ENCODE results near the gene TTN. TPM values are rescaled to one million over a fixed set of nuclear protein-coding genes. Genes with fewer than 3 reads are reported as not detected.

The TTN gene
- total and polyA plus RNA-seq, 2 donors (not counting 1 experiment from before 2014, with no cell fraction given): 1.7 to 46.4 TPM

GRCh38 chr2:178836807-178837206 lies 29.6 kb upstream of the TTN start:
- Mint-ChIP-seq H3K27ac (no peak overlapping the region), H3K4me3 (no peak overlapping the region), H3K9me3 (ENCODE audit: insufficient read depth) (no peaks in the 10 kb centered on the region), H3K27me3 (no peaks in the 10 kb centered on the region), H3K4me1 (no peaks in the 10 kb centered on the region)
- 100% methylated on average over 3 of the region's 4 CpGs for WGBS (ENCODE audit: insufficient coverage)
- Histone ChIP-seq H3K9ac (ENCODE audit: low read length) (no peak overlapping the region), H2AFZ (ENCODE audit: insufficient read depth, low read depth, low read length, poor library complexity, severe bottlenecking) (no peak overlapping the region), H3K4me3 (ENCODE audit: control extremely low read depth in 1 of 5, extremely low read depth in 1 of 5, insufficient read depth in 1 of 5, low read depth in 2 of 5, low read length in 4 of 5) (no peak overlapping the region), H4K20me1 (ENCODE audit: control insufficient read depth, insufficient read depth, low read length, poor library complexity, severe bottlenecking) (no peaks in the 10 kb centered on the region), H3K4me1 (ENCODE audit: control insufficient read depth in 2 of 2, insufficient read depth in 2 of 2, low read length in 2 of 2) (no peaks in the 10 kb centered on the region), H3K4me2 (replicated peaks; ENCODE audit: low read depth, low read length, poor library complexity, severe bottlenecking) (no peak overlapping the region), H3K27ac (ENCODE audit: low read length in 2 of 2) (no peak overlapping the region), H3K27me3 (replicated peaks in 1 of 4; ENCODE audit: control extremely low read depth in 1 of 4, control insufficient read depth in 3 of 4, insufficient read depth in 4 of 4, low read length in 3 of 4) (no peaks in the 10 kb centered on the region), H3K36me3 (replicated peaks in 1 of 2; ENCODE audit: control extremely low read depth in 1 of 2, control insufficient read depth in 1 of 2, extremely low read depth in 1 of 2, insufficient read depth in 2 of 2, low read length in 1 of 2) (peaks cover 0 to 2% of the 10 kb centered on the region in 2 experiments), H3K9me3 (ENCODE audit: control extremely low read depth in 1 of 3, control insufficient read depth in 2 of 3, insufficient read depth in 1 of 3, low read length in 2 of 3) (no peaks in the 10 kb centered on the region), H3K79me2 (ENCODE audit: control insufficient read depth, insufficient read depth, low read length) (no peaks in the 10 kb centered on the region)
- ATAC-seq (ENCODE audit: low read depth) (no peak), DNase-seq (no peak)
- intact Hi-C loops (cut with micrococcal nuclease): no loop called here
- TF ChIP-seq, protein P1, sequence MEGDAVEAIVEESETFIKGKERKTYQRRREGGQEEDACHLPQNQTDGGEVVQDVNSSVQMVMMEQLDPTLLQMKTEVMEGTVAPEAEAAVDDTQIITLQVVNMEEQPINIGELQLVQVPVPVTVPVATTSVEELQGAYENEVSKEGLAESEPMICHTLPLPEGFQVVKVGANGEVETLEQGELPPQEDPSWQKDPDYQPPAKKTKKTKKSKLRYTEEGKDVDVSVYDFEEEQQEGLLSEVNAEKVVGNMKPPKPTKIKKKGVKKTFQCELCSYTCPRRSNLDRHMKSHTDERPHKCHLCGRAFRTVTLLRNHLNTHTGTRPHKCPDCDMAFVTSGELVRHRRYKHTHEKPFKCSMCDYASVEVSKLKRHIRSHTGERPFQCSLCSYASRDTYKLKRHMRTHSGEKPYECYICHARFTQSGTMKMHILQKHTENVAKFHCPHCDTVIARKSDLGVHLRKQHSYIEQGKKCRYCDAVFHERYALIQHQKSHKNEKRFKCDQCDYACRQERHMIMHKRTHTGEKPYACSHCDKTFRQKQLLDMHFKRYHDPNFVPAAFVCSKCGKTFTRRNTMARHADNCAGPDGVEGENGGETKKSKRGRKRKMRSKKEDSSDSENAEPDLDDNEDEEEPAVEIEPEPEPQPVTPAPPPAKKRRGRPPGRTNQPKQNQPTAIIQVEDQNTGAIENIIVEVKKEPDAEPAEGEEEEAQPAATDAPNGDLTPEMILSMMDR (IDR thresholded peaks at IDR 0.05): no peak
- TF ChIP-seq EZH2 (IDR thresholded peaks at IDR 0.05; ENCODE audit: borderline replicate concordance, insufficient read depth, low read depth, low read length, poor library complexity, severe bottlenecking): no peak
- POLR2A ChIA-PET: no interaction called here
- CTCF ChIA-PET: no interaction called here

GRCh38 chr2:178834086-178834485 lies 26.9 kb upstream of the TTN start:
- H3K36me3 ChIP-seq (replicated peaks in 1 of 2; ENCODE audit: control extremely low read depth in 1 of 2, control insufficient read depth in 1 of 2, extremely low read depth in 1 of 2, insufficient read depth in 2 of 2, low read length in 1 of 2): peaks cover 0 to 2% of the 10 kb centered on the region in 2 experiments
- 92% methylated on average over 8 of the region's 9 CpGs for WGBS (ENCODE audit: insufficient coverage)
- no peaks in the 10 kb centered on the region for H3K79me2 ChIP-seq (ENCODE audit: control insufficient read depth, insufficient read depth, low read length)
- CTCF ChIA-PET: no interaction called here
- no peaks in the 10 kb centered on the region for H4K20me1 ChIP-seq (ENCODE audit: control insufficient read depth, insufficient read depth, low read length, poor library complexity, severe bottlenecking)
- intact Hi-C loops (cut with micrococcal nuclease): no loop called here
- TF ChIP-seq, protein P1 (IDR thresholded peaks at IDR 0.05): no peak
- no peak for TF ChIP-seq EZH2 (IDR thresholded peaks at IDR 0.05; ENCODE audit: borderline replicate concordance, insufficient read depth, low read depth, low read length, poor library complexity, severe bottlenecking)
- H3K4me2 ChIP-seq (replicated peaks; ENCODE audit: low read depth, low read length, poor library complexity, severe bottlenecking): no peak overlapping the region
- DNase-seq: no peak
- H3K9me3 ChIP-seq (ENCODE audit: control extremely low read depth in 1 of 3, control insufficient read depth in 2 of 3, insufficient read depth in 1 of 3, low read length in 2 of 3): no peaks in the 10 kb centered on the region
- no peak overlapping the region for H2AFZ ChIP-seq (ENCODE audit: insufficient read depth, low read depth, low read length, poor library complexity, severe bottlenecking)
- Mint-ChIP-seq H3K9me3 (ENCODE audit: insufficient read depth) (no peaks in the 10 kb centered on the region), H3K27me3 (no peaks in the 10 kb centered on the region), H3K27ac (no peak overlapping the region), H3K4me1 (peaks cover 11% of the 10 kb centered on the region), H3K4me3 (no peak overlapping the region)
- no peak overlapping the region for H3K27ac ChIP-seq (ENCODE audit: low read length in 2 of 2)
- H3K4me1 ChIP-seq (ENCODE audit: control insufficient read depth in 2 of 2, insufficient read depth in 2 of 2, low read length in 2 of 2): no peaks in the 10 kb centered on the region
- POLR2A ChIA-PET: no interaction called here
- no peak overlapping the region for H3K4me3 ChIP-seq (ENCODE audit: control extremely low read depth in 1 of 5, extremely low read depth in 1 of 5, insufficient read depth in 1 of 5, low read depth in 2 of 5, low read length in 4 of 5)
- H3K9ac ChIP-seq (ENCODE audit: low read length): no peak overlapping the region
- ATAC-seq (ENCODE audit: low read depth): no peak
- no peaks in the 10 kb centered on the region for H3K27me3 ChIP-seq (replicated peaks in 1 of 4; ENCODE audit: control extremely low read depth in 1 of 4, control insufficient read depth in 3 of 4, insufficient read depth in 4 of 4, low read length in 3 of 4)

All from B cell (primary cell).